Tibial nerve (tissue), 4 donors: Measurements from ENCODE around the gene DIAPH1. TPM values are rescaled to one million over a fixed set of nuclear protein-coding genes. Genes with fewer than 3 reads are reported as not detected.

Experiments used
- DNase-seq, 2 donors: peaks; one replicate each; pipeline ENCODE4 v3.0.0-alpha.2; 2019; ENCODE audit warnings: low spot score in 2 of 2
- H3K27ac ChIP-seq, 4 donors: fragments of 200-600 bp; sonication (generic) in 3 of 4; one replicate each; pipeline ENCODE4 v1.5.1; 2017 to 2019; ENCODE audit warnings: mild to moderate bottlenecking in 1 of 4
- H3K27me3 ChIP-seq, 2 donors: fragments of 200-600 bp; sonication (generic) in 1 of 2; one replicate each; pipeline versions ENCODE4 v1.5.1 to v1.6.0; 2017 to 2019
- H3K36me3 ChIP-seq, 3 donors: fragments of 200-600 bp; sonication (generic); one replicate each; pipeline ENCODE4 v1.5.1; 2018 to 2019
- H3K4me1 ChIP-seq, 4 donors: fragments of 200-600 bp; sonication (generic) in 3 of 4; one replicate each; pipeline ENCODE4 v1.5.1; 2017 to 2019
- H3K4me3 ChIP-seq, 4 donors: fragments of 200-600 bp; sonication (generic) in 3 of 4; one replicate each; pipeline ENCODE4 v1.5.1; 2017 to 2019; ENCODE audit warnings: mild to moderate bottlenecking in 1 of 4, moderate library complexity in 1 of 4
- H3K9me3 ChIP-seq, 4 donors: fragments of 200-600 bp; sonication (generic) in 3 of 4; one replicate each; pipeline ENCODE4 v1.5.1; 2017 to 2019
- CTCF ChIP-seq, 5 experiments: fragments of 200-600 bp in 3 of 5; fragments of 450-650 bp in 2 of 5; sonication (generic) in 3 of 5; IDR thresholded peaks; one replicate each; pipeline ENCODE4 v1.5.1; 2016 to 2019; ENCODE audit warnings: antibody characterized with exemption in 5 of 5, mild to moderate bottlenecking in 3 of 5, moderate library complexity in 2 of 5
- EP300 ChIP-seq, 2 donors: sonication (generic); formaldehyde crosslinking; IDR thresholded peaks; one replicate each; pipeline ENCODE4 v1.6.1; 2017; ENCODE audit warnings: antibody characterized with exemption in 2 of 2, mild to moderate bottlenecking in 1 of 2
- POLR2A ChIP-seq, 2 donors: fragments of 450-650 bp; IDR thresholded peaks; one replicate each; pipeline ENCODE4 v1.6.1; 2017; ENCODE audit warnings: antibody characterized with exemption in 2 of 2, mild to moderate bottlenecking in 2 of 2, moderate library complexity in 2 of 2
- WGBS, 2 donors: methylation state at CpG; one replicate each; pipeline ENCODE4 v1.1.5; 2018; 5-methylcytosine and 5-hydroxymethylcytosine counted together
- total RNA-seq, 4 donors: library from RNA; depleted of rRNA; stranded (reverse); fragments of >200 nt; gene quantifications; one replicate each; pipeline ENCODE4 v1.1.0, GENCODE V29; 2016

The DIAPH1 gene
- total RNA-seq, 4 donors from 2014 or later, result 59.4 to 102 (median 64.0) TPM

- Histone ChIP-seq H3K9me3 (no peaks in the 10 kb centered on the region), H3K4me1 (peaks cover 3 to 56% (median 26%) of the 10 kb centered on the region in 4 donors), H3K27ac (no peak overlapping the region), H3K27me3 (no peaks in the 10 kb centered on the region), H3K36me3 (no peaks in the 10 kb centered on the region), H3K4me3 (peak overlapping the region in 2 of 4 donors; percentile 43 to 60)
- DNase-seq, result no peak
- TF ChIP-seq POLR2A (IDR thresholded peaks at IDR 0.05) (no peak), EP300 (IDR thresholded peaks at IDR 0.05) (no peak), CTCF (IDR thresholded peaks at IDR 0.05) (no peak)
- WGBS, 2 donors, result 57 to 59% methylated on average over 9 of the region's 13 CpGs
Measured at GRCh38 chr5:141477815-141478214, 141.0 kb downstream of the DIAPH1 start.

GRCh38 chr5:141477044-141477575 lies 141.7 kb downstream of the DIAPH1 start:
- Histone ChIP-seq H3K36me3 (no peaks in the 10 kb centered on the region), H3K9me3 (no peaks in the 10 kb centered on the region), H3K27me3 (no peaks in the 10 kb centered on the region), H3K4me3 (peak overlapping the region; percentile 29 to 60 (median 46)), H3K27ac (peak overlapping the region in 2 of 4 donors; percentile 86 to 88), H3K4me1 (peaks cover 3 to 52% (median 26%) of the 10 kb centered on the region in 4 donors)
- DNase-seq, result no peak
- 32 to 37% methylated on average over 24 of the region's 24 CpGs for WGBS, 2 donors
- TF ChIP-seq EP300 (IDR thresholded peaks at IDR 0.05), result no peak
- TF ChIP-seq CTCF (IDR thresholded peaks at IDR 0.05), result no peak
- no peak for TF ChIP-seq POLR2A (IDR thresholded peaks at IDR 0.05)

GRCh38 chr5:141476132-141476911 lies 142.5 kb downstream of the DIAPH1 start:
- DNase-seq, result peak; percentile 41 to 50
- Histone ChIP-seq H3K9me3 (no peaks in the 10 kb centered on the region), H3K27ac (peak overlapping the region; percentile 57 to 88 (median 78)), H3K4me1 (peaks cover 3 to 49% (median 26%) of the 10 kb centered on the region in 4 donors), H3K4me3 (peak overlapping the region; percentile 29 to 60 (median 46)), H3K27me3 (no peaks in the 10 kb centered on the region), H3K36me3 (peaks cover 0 to 1% (median 0%) of the 10 kb centered on the region in 3 donors)
- no peak for TF ChIP-seq CTCF (IDR thresholded peaks at IDR 0.05)
- peak in 1 of 2 donors; percentile 4 for TF ChIP-seq EP300 (IDR thresholded peaks at IDR 0.05)
- peak in 1 of 2 donors; percentile 7 for TF ChIP-seq POLR2A (IDR thresholded peaks at IDR 0.05)
- 1 to 2% methylated on average over 55 to 58 of the region's 58 CpGs for WGBS, 2 donors

- no peaks in the 10 kb centered on the region for H3K9me3 ChIP-seq
- TF ChIP-seq CTCF (IDR thresholded peaks at IDR 0.05) (peak; percentile 38 to 74 (median 61)), EP300 (IDR thresholded peaks at IDR 0.05) (peak in 1 of 2 donors; percentile 72), POLR2A (IDR thresholded peaks at IDR 0.05) (peak in 1 of 2 donors; percentile 47)
- H3K27ac ChIP-seq, result peak within 1 kb of the TSS; percentile 57 to 88 (median 78)
- no peaks in the 10 kb centered on the region for H3K27me3 ChIP-seq
- peaks cover 3 to 44% (median 26%) of the 10 kb centered on the region in 4 donors for H3K4me1 ChIP-seq
- peaks cover 0 to 6% (median 0%) of the 10 kb centered on the region in 3 donors for H3K36me3 ChIP-seq
- WGBS, 2 donors, result 0 to 2% methylated on average over 12 to 28 of the region's 28 CpGs
- peak; percentile 79 to 84 for DNase-seq
- peak within 1 kb of the TSS; percentile 29 to 60 (median 46) for H3K4me3 ChIP-seq
Measured at GRCh38 chr5:141475625-141476131, 143.1 kb downstream of the DIAPH1 start, which contains the start of gene PCDHGC3. TSS of gene PCDHGC3 (plus strand) at chr5:141475966. CDS start at chr5:141476117, 151 bp downstream.
